Pancreas (tissue), 10 donors: ENCODE data around the gene ZNF333. TPM values are rescaled to one million over a fixed set of nuclear protein-coding genes. Genes with fewer than 3 reads are reported as not detected.
"Not testable (repeated sequence)": the region's sequence is repeated elsewhere in the genome, so short reads cannot be mapped to it uniquely, and the experiment has no call there.

ENCODE experiments used
- ATAC-seq, 4 donors: fragments of 200-7000 bp; cut with Tn5 transposase; one replicate each; pipeline versions ENCODE4 v1.8.0 to v1.9.1; 2020; ENCODE audit warnings: mild to moderate bottlenecking in 4 of 4, moderate library complexity in 4 of 4
- DNase-seq, 6 donors: peaks; one replicate each; pipeline ENCODE4 v3.0.0-alpha.2; 2020
- FAIRE-seq: peaks from 2 replicates; lab custom pipeline; 2012; peaks lifted over from hg19 to GRCh38; lab: Jason Lieb, UNC
- H3K27ac ChIP-seq, 4 donors: fragments of 200-600 bp; sonication (generic); 1 replicate in 3 of 4; 2 replicates in 1 of 4; pipeline versions ENCODE4 v1.5.0 to v1.8.0; 2020
- H3K27me3 ChIP-seq, 4 donors: fragments of 200-600 bp; one replicate each; pipeline ENCODE4 v1.8.0; 2021
- H3K36me3 ChIP-seq, 3 donors: fragments of 200-600 bp; sonication (generic) in 1 of 3; one replicate each; pipeline versions ENCODE4 v1.5.0 to v1.8.0; 2020 to 2021
- H3K4me1 ChIP-seq, 3 donors: fragments of 200-600 bp; one replicate each; pipeline ENCODE4 v1.8.0; 2021
- H3K4me3 ChIP-seq, 4 donors: fragments of 200-600 bp; sonication (generic) in 2 of 4; one replicate each; pipeline versions ENCODE4 v1.5.0 to v1.8.0; 2020 to 2021
- H3K9me3 ChIP-seq, 4 donors: fragments of 200-600 bp; one replicate each; pipeline ENCODE4 v1.8.0; 2021
- WGBS, 2 donors: extraction: QIAGEN DNeasy Blood & Tissue Kit; methylation state at CpG; one replicate each; pipeline ENCODE4 v1.1.7; 2013; 5-methylcytosine and 5-hydroxymethylcytosine counted together
- intact Hi-C, 3 donors: fragments of 100-400 bp; cut with DNase I; formaldehyde crosslinking; loops; one replicate each; pipeline versions ENCODE4 v1.11.1 to v1.14.2; 2022
- polyA plus RNA-seq, 2 donors: library from polyadenylated mRNA; stranded (reverse); fragments of 200-250 nt; gene quantifications; one replicate each; pipeline ENCODE4 v1.2.3, GENCODE V29; 2013
- total RNA-seq, 6 donors: library from RNA; stranded (reverse); fragmentation: NEBNext Ultra II Directional in 4 of 6; extraction: Animal tissue kit (Norgen Biotek cat#: 25700) in 4 of 6; gene quantifications; one replicate each; pipeline versions ENCODE4 v1.2.1 to v1.2.4, GENCODE V29; 2021 to 2023
- TF ChIP-seq, protein P1 (sequence below), 4 donors: fragments of 200-600 bp; sonication (generic) in 3 of 4; IDR thresholded peaks; one replicate each; pipeline versions ENCODE4 v1.5.0 to v1.8.0; 2021; ENCODE audit warnings: antibody characterized with exemption in 4 of 4
- donor health status: healthy with polysubstance abuse.
- donor health status: DM: no; HTN: no; CAD: no; lungs with moderate emphysema.
- donor health status: DM: no; HTN: no; CAD: no.
- donor health status: control.
- donor health status: control.
- donor health status: Bipolar disorder and iron deficiency.
- donor health status: DM: yes; HTN: yes; CAD: no.
- donor health status: DM: no; HTN: no; CAD: no.
- donor health status: DM: no; HTN: no; CAD: no.
- donor health status: DM: yes; HTN: yes; CAD: no.

The ZNF333 gene
- total and polyA plus RNA-seq, 8 donors, result 5.4 to 14.4 (median 8.4) TPM

DNA sequence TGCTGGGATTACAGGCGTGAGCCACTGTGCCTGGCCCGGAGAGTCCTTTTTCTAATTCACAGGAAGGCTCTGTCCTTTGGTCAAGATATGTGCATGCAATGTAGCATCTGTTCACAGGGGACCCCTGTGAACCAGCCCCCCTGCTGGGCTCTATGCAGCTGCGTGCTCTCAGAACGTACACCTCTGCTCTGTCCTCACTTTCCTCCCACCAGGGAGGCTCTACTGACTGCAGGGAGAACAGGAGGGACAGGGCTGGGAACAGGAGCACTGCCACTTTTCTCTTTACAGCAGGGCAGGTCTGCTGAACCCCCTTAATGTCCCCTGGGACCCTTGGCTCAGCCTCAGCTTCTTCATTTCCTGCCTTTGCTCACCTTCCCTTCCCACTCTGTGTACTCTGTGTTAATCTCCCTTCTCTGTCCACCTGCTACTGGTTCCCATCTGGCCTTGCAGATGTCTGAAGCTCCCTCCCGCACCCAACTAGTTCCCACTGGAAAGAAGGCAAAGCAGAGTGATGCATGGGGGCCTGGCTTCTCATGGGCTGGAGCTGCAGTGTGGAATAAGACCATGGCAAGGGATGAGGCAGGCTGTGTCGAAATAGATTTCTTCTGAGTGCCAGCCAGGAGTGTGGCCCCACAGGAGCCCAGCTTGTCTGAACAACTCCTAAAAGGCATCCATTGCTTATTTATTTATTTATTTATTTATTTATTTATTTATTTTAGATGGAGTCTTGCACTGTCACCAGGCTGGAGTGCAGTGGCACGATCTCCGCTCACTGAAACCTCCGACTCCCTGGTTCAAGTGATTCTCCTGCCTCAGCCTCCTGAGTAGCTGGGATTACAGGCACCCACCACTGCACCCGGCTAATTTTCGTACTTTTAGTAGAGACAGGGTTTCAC lies 81.3 kb downstream of the ZNF333 start:
- Histone ChIP-seq H3K27ac (no peak overlapping the region), H3K4me3 (no peak overlapping the region), H3K36me3 (no peaks in the 10 kb centered on the region), H3K4me1 (no peaks in the 10 kb centered on the region), H3K9me3 (no peaks in the 10 kb centered on the region), H3K27me3 (peaks cover 0 to 3% (median 0%) of the 10 kb centered on the region in 4 donors)
- TF ChIP-seq, protein P1, sequence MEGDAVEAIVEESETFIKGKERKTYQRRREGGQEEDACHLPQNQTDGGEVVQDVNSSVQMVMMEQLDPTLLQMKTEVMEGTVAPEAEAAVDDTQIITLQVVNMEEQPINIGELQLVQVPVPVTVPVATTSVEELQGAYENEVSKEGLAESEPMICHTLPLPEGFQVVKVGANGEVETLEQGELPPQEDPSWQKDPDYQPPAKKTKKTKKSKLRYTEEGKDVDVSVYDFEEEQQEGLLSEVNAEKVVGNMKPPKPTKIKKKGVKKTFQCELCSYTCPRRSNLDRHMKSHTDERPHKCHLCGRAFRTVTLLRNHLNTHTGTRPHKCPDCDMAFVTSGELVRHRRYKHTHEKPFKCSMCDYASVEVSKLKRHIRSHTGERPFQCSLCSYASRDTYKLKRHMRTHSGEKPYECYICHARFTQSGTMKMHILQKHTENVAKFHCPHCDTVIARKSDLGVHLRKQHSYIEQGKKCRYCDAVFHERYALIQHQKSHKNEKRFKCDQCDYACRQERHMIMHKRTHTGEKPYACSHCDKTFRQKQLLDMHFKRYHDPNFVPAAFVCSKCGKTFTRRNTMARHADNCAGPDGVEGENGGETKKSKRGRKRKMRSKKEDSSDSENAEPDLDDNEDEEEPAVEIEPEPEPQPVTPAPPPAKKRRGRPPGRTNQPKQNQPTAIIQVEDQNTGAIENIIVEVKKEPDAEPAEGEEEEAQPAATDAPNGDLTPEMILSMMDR (IDR thresholded peaks at IDR 0.05), result no peak
- no peak for FAIRE-seq
- ATAC-seq, result no peak
- DNase-seq, result peak in 1 of 6 donors; percentile 19
- intact Hi-C loops, result no loop called here
- WGBS, 2 donors, result 61 to 63% methylated on average over 11 of the region's 11 CpGs

DNA sequence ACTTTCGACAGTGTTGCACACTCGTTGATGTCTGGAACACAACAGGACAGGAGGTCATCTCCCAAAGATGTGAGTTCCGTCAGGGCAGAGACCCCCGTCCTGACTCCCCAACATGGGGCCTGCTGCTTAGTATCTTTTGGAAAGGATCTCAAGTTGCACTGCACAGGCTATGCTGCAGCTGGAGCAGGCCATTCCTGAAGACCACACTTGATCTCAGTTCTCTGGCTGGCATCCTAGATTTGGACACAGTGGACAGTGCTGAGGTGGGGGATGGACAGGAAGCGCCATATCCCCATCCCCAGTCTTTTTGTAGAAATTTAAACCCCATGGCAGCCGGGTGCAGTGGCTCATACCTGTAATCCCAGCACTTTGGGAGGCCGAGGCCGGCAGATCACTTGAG lies 82.6 kb downstream of the ZNF333 start:
- H3K36me3 ChIP-seq, result no peaks in the 10 kb centered on the region
- DNase-seq (no peak), ATAC-seq (no peak), FAIRE-seq (no peak)
- H3K9me3 ChIP-seq, result no peaks in the 10 kb centered on the region
- 63 to 76% methylated on average over 8 of the region's 8 CpGs for WGBS, 2 donors
- no peak overlapping the region for H3K27ac ChIP-seq
- intact Hi-C loops, result no loop called here
- TF ChIP-seq, protein P1 (IDR thresholded peaks at IDR 0.05), result no peak
- peaks cover 0 to 3% (median 0%) of the 10 kb centered on the region in 4 donors for H3K27me3 ChIP-seq
- no peaks in the 10 kb centered on the region for H3K4me1 ChIP-seq
- H3K4me3 ChIP-seq, result no peak overlapping the region

DNA sequence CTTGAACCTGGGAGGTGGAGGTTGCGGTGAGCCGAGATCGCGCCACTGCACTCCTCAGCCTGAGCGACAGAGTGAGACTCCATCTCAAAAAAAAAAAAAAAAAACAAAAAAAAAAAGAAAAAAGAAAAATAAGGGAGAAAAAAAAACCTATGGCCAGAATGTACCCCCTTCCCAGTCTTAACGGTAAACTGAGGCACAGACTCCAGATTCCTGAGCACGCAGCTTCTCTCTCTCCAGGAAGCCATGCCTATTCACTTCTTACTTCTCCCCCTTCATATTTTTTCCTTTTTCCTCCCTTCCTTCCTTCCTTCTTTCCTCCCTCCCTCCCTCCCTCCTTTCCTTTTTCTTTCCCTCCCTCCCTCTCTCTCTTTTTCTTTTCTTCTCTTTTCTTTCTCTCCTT lies 83.1 kb downstream of the ZNF333 start:
- H3K27ac ChIP-seq, result no peak overlapping the region
- FAIRE-seq (no peak), ATAC-seq (no peak), DNase-seq (no peak)
- intact Hi-C loops, result no loop called here
- no peaks in the 10 kb centered on the region for H3K9me3 ChIP-seq
- TF ChIP-seq, protein P1 (IDR thresholded peaks at IDR 0.05), result no peak
- H3K4me1 ChIP-seq, result no peaks in the 10 kb centered on the region
- H3K36me3 ChIP-seq, result no peaks in the 10 kb centered on the region
- peaks cover 0 to 2% (median 0%) of the 10 kb centered on the region in 4 donors for H3K27me3 ChIP-seq
- WGBS, 2 donors, result 86 to 96% methylated on average over 7 of the region's 7 CpGs
- no peak overlapping the region for H3K4me3 ChIP-seq

DNA sequence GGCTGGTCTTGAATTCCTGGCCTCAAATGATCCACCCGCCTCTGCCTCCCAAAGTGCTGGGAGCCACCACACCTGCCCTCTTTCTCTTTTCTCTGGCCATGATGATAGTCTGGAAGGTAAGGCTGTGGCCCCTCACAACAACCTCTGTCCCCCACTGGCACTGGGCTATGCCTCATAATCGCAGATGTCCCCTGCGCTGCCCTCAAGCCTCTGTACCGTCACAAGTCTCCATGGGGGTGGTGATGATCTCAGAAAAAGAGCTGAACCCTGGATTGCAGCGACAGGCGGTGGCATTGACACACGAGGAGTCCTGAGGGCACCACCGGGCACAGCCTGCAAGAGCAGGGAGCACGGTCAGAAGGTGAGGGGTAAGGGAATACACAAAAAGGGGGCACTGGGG lies 83.9 kb downstream of the ZNF333 start:
- H3K27me3 ChIP-seq, ATAC-seq, FAIRE-seq, H3K27ac ChIP-seq, H3K9me3 ChIP-seq, H3K4me3 ChIP-seq, H3K4me1 ChIP-seq, H3K36me3 ChIP-seq, intact Hi-C loops: not testable (repeated sequence)
- DNase-seq, result peak in 1 of 6 donors; percentile 11
- 50 to 65% methylated on average over 8 to 9 of the region's 9 CpGs for WGBS, 2 donors

DNA sequence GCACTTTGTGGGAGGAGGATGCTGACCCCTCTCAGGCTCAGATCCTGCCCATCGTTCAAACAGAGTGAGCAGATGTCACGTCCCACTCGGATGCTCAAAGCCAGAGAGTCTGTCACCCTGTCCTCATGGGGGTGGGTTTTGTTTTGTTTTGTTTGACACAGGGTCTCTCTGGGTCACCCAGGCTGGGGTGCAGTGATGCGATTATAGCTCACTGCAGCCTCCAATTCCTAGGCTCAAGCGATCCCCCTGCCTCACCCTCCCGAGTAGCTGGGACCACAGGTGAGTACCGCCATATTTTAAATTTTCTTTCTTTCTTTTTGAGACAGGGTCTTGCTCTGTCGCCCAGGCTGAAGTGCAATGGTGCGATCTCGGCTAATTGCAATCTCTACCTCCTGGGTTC lies 84.5 kb downstream of the ZNF333 start:
- intact Hi-C loops, result no loop called here
- ATAC-seq (no peak), FAIRE-seq (no peak), DNase-seq (peak in 1 of 6 donors; percentile 6)
- Histone ChIP-seq H3K9me3 (no peaks in the 10 kb centered on the region), H3K27ac (no peak overlapping the region), H3K4me3 (no peak overlapping the region), H3K36me3 (no peaks in the 10 kb centered on the region), H3K4me1 (no peaks in the 10 kb centered on the region), H3K27me3 (no peaks in the 10 kb centered on the region)
- TF ChIP-seq, protein P1 (IDR thresholded peaks at IDR 0.05), result no peak
- 61 to 62% methylated on average over 10 of the region's 10 CpGs for WGBS, 2 donors

DNA sequence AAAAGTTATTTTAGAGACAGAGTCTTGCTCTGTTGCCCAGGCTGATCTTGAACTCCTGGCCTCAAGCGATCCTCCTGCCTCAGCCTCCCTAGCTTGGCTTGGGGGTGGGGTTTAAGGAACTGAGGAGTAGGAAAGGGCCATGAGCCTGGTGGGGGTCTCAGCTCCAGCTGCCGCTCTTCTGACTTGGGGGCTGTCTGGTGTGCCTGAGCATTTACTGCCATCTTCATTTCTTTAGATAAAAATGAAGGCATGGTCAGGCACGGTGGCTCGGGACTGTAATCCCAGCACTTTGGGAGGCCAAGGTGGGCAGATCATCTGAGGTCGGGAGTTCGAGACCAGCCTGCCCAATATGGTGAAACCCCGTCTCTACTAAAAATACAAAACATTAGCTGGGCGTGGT lies 85.5 kb downstream of the ZNF333 start:
- intact Hi-C loops, ATAC-seq, H3K9me3 ChIP-seq, DNase-seq, H3K4me1 ChIP-seq, H3K27me3 ChIP-seq, H3K27ac ChIP-seq, H3K36me3 ChIP-seq, FAIRE-seq: not testable (repeated sequence)
- peak overlapping the region in 1 of 4 donors; percentile 23 for H3K4me3 ChIP-seq
- 64 to 74% methylated on average over 8 of the region's 8 CpGs for WGBS, 2 donors
